ENCODE measurements around the gene EEPD1. TPM values are rescaled to one million over a fixed set of nuclear protein-coding genes. Genes with fewer than 3 reads are reported as not detected.

Gene EEPD1
- total RNA-seq, 1 experiment from 2014 or later = 7.8 TPM

GRCh38 chr7:36253699-36254098 is 100.6 kb downstream of the EEPD1 start:
- Mint-ChIP-seq H3K4me3 (no peak overlapping the region), H3K36me3 (peaks cover 47% of the 10 kb centered on the region), H3K27ac (no peak overlapping the region), H3K27me3 (ENCODE audit: low read depth) (no peaks in the 10 kb centered on the region), H3K9me3 (peaks cover 50% of the 10 kb centered on the region), H3K4me1 (peaks cover 27% of the 10 kb centered on the region)
- CTCF ChIA-PET = interaction anchor here (0.5 kb wide), 1 partner anchor 66 kb away, joined by 3 read pairs; no protein-coding TSS in a partner anchor
- POLR2A ChIA-PET = no interaction called here
- ATAC-seq (no peak), DNase-seq (ENCODE audit: low spot score) (no peak)
- TF ChIP-seq, protein P1, sequence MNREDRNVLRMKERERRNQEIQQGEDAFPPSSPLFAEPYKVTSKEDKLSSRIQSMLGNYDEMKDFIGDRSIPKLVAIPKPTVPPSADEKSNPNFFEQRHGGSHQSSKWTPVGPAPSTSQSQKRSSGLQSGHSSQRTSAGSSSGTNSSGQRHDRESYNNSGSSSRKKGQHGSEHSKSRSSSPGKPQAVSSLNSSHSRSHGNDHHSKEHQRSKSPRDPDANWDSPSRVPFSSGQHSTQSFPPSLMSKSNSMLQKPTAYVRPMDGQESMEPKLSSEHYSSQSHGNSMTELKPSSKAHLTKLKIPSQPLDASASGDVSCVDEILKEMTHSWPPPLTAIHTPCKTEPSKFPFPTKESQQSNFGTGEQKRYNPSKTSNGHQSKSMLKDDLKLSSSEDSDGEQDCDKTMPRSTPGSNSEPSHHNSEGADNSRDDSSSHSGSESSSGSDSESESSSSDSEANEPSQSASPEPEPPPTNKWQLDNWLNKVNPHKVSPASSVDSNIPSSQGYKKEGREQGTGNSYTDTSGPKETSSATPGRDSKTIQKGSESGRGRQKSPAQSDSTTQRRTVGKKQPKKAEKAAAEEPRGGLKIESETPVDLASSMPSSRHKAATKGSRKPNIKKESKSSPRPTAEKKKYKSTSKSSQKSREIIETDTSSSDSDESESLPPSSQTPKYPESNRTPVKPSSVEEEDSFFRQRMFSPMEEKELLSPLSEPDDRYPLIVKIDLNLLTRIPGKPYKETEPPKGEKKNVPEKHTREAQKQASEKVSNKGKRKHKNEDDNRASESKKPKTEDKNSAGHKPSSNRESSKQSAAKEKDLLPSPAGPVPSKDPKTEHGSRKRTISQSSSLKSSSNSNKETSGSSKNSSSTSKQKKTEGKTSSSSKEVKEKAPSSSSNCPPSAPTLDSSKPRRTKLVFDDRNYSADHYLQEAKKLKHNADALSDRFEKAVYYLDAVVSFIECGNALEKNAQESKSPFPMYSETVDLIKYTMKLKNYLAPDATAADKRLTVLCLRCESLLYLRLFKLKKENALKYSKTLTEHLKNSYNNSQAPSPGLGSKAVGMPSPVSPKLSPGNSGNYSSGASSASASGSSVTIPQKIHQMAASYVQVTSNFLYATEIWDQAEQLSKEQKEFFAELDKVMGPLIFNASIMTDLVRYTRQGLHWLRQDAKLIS (CRISPR knock-in tag; IDR thresholded peaks at IDR 0.05; ENCODE audit: borderline replicate concordance) = no peak
- TF ChIP-seq JUN (CRISPR knock-in tag; IDR thresholded peaks at IDR 0.05) = no peak
- no peak for TF ChIP-seq TEAD4 (CRISPR knock-in tag; IDR thresholded peaks at IDR 0.05)
- no peak for TF ChIP-seq SOX15 (CRISPR knock-in tag; IDR thresholded peaks at IDR 0.05)
- no peak for TF ChIP-seq ZSCAN18 (CRISPR knock-in tag; IDR thresholded peaks at IDR 0.05)
- no peak for TF ChIP-seq FOXP1 (CRISPR knock-in tag; IDR thresholded peaks at IDR 0.05; ENCODE audit: borderline replicate concordance)
- TF ChIP-seq, protein P2, sequence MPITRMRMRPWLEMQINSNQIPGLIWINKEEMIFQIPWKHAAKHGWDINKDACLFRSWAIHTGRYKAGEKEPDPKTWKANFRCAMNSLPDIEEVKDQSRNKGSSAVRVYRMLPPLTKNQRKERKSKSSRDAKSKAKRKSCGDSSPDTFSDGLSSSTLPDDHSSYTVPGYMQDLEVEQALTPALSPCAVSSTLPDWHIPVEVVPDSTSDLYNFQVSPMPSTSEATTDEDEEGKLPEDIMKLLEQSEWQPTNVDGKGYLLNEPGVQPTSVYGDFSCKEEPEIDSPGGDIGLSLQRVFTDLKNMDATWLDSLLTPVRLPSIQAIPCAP (CRISPR knock-in tag; IDR thresholded peaks at IDR 0.05) = no peak
- TF ChIP-seq ZNF416 (CRISPR knock-in tag; IDR thresholded peaks at IDR 0.05) = no peak
- no peak for TF ChIP-seq ATF1 (CRISPR knock-in tag; IDR thresholded peaks at IDR 0.05)
- TF ChIP-seq, protein P3, sequence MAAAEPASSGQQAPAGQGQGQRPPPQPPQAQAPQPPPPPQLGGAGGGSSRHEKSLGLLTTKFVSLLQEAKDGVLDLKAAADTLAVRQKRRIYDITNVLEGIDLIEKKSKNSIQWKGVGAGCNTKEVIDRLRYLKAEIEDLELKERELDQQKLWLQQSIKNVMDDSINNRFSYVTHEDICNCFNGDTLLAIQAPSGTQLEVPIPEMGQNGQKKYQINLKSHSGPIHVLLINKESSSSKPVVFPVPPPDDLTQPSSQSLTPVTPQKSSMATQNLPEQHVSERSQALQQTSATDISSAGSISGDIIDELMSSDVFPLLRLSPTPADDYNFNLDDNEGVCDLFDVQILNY (CRISPR knock-in tag; IDR thresholded peaks at IDR 0.05) = no peak
- TF ChIP-seq, protein P4, sequence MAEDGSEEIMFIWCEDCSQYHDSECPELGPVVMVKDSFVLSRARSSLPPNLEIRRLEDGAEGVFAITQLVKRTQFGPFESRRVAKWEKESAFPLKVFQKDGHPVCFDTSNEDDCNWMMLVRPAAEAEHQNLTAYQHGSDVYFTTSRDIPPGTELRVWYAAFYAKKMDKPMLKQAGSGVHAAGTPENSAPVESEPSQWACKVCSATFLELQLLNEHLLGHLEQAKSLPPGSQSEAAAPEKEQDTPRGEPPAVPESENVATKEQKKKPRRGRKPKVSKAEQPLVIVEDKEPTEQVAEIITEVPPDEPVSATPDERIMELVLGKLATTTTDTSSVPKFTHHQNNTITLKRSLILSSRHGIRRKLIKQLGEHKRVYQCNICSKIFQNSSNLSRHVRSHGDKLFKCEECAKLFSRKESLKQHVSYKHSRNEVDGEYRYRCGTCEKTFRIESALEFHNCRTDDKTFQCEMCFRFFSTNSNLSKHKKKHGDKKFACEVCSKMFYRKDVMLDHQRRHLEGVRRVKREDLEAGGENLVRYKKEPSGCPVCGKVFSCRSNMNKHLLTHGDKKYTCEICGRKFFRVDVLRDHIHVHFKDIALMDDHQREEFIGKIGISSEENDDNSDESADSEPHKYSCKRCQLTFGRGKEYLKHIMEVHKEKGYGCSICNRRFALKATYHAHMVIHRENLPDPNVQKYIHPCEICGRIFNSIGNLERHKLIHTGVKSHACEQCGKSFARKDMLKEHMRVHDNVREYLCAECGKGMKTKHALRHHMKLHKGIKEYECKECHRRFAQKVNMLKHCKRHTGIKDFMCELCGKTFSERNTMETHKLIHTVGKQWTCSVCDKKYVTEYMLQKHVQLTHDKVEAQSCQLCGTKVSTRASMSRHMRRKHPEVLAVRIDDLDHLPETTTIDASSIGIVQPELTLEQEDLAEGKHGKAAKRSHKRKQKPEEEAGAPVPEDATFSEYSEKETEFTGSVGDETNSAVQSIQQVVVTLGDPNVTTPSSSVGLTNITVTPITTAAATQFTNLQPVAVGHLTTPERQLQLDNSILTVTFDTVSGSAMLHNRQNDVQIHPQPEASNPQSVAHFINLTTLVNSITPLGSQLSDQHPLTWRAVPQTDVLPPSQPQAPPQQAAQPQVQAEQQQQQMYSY (CRISPR knock-in tag; IDR thresholded peaks at IDR 0.05) = no peak
- TF ChIP-seq, protein P5, sequence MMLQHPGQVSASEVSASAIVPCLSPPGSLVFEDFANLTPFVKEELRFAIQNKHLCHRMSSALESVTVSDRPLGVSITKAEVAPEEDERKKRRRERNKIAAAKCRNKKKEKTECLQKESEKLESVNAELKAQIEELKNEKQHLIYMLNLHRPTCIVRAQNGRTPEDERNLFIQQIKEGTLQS (CRISPR knock-in tag; conservative IDR thresholded peaks at IDR 0.05) = no peak
- no peak for TF ChIP-seq ZNF423 (CRISPR knock-in tag; IDR thresholded peaks at IDR 0.05)
- TF ChIP-seq ZNF121 (CRISPR knock-in tag; IDR thresholded peaks at IDR 0.05) = no peak
- no peak for TF ChIP-seq CTCF (IDR thresholded peaks at IDR 0.05)
- no peak for TF ChIP-seq FOXJ3 (CRISPR knock-in tag; IDR thresholded peaks at IDR 0.05; ENCODE audit: borderline replicate concordance)
